GM20000 (cell line): ENCODE measurements around the gene LBX1.

ENCODE experiments used
- DNase-seq: peaks from one replicate; pipeline ENCODE4 v3.0.0; 2012; ENCODE audit warnings: low spot score
- CTCF ChIP-seq: IDR thresholded peaks from 2 replicates; pipeline ENCODE4 v1.5.1; 2012; ENCODE audit warnings: mild to moderate bottlenecking, control low read depth; ENCODE audit errors: extremely low read depth, missing control alignments

The LBX1 gene

GRCh38 chr10:101223274-101224059, 5.8 kb downstream of the LBX1 start:
- TF ChIP-seq CTCF, result no peak
- peak; percentile 28 for DNase-seq

- no peak for TF ChIP-seq CTCF
- DNase-seq, result peak; percentile 36
Measured at GRCh38 chr10:101222683-101223273, 6.5 kb downstream of the LBX1 start.

GRCh38 chr10:101221963-101222531, 7.2 kb downstream of the LBX1 start:
- no peak for DNase-seq
- TF ChIP-seq CTCF, result no peak

- no peak for TF ChIP-seq CTCF
- peak; percentile 45 for DNase-seq
Measured at GRCh38 chr10:101221549-101221948, 7.7 kb downstream of the LBX1 start.

- TF ChIP-seq CTCF, result no peak
- peak; percentile 25 for DNase-seq
Measured at GRCh38 chr10:101219946-101220451, 9.3 kb downstream of the LBX1 start.

- DNase-seq, result no peak
- no peak for TF ChIP-seq CTCF
Measured at GRCh38 chr10:101219139-101219945, 9.9 kb downstream of the LBX1 start.
